Esophagus squamous epithelium (tissue), 5 donors: Measurements from ENCODE around the gene LPP. TPM values are rescaled to one million over a fixed set of nuclear protein-coding genes. Genes with fewer than 3 reads are reported as not detected.
A peak's percentile ranks its signal among the peaks of the same experiment; 100 is the strongest.

Experiments
- DNase-seq: peaks from one replicate; lab custom pipeline; 2025; lab: John Stamatoyannopoulos, UW
- H3K27ac ChIP-seq, 4 donors: fragments of 200-600 bp; sonication (generic); one replicate each; pipeline ENCODE4 v1.5.1; 2016 to 2019; ENCODE audit warnings: mild to moderate bottlenecking in 1 of 4
- H3K27me3 ChIP-seq, 4 donors: fragments of 200-600 bp; sonication (generic); 1 replicate in 3 of 4; 2 replicates in 1 of 4; pipeline versions ENCODE4 v1.5.1 to v1.6.0; 2017 to 2021; ENCODE audit warnings: antibody characterized with exemption in 1 of 4
- H3K36me3 ChIP-seq, 3 donors: fragments of 200-600 bp; sonication (generic); one replicate each; pipeline ENCODE4 v1.5.1; 2016 to 2019
- H3K4me1 ChIP-seq, 3 donors: fragments of 200-600 bp; sonication (generic); one replicate each; pipeline ENCODE4 v1.5.1; 2017 to 2019
- H3K4me3 ChIP-seq, 4 donors: fragments of 200-600 bp; sonication (generic); 1 replicate in 3 of 4; 2 replicates in 1 of 4; pipeline ENCODE4 v1.5.1; 2016 to 2019; ENCODE audit warnings: mild to moderate bottlenecking in 2 of 4, moderate library complexity in 1 of 4
- H3K9me3 ChIP-seq, 3 donors: fragments of 200-600 bp; sonication (generic); one replicate each; pipeline ENCODE4 v1.5.1; 2016 to 2019
- CTCF ChIP-seq, 6 experiments: fragments of 450-650 bp in 4 of 6; fragments of 200-600 bp in 2 of 6; sonication (generic) in 2 of 6; IDR thresholded peaks; one replicate each; pipeline ENCODE4 v1.5.1; 2016 to 2019; ENCODE audit warnings: antibody characterized with exemption in 6 of 6, mild to moderate bottlenecking in 4 of 6, moderate library complexity in 4 of 6
- POLR2A ChIP-seq, 4 donors: fragments of 450-650 bp; IDR thresholded peaks; one replicate each; pipeline ENCODE4 v1.6.1; 2017; ENCODE audit warnings: antibody characterized with exemption in 4 of 4, mild to moderate bottlenecking in 4 of 4, moderate library complexity in 3 of 4
- WGBS, 2 donors: methylation state at CpG; one replicate each; pipeline ENCODE4 v1.1.5; 2018; 5-methylcytosine and 5-hydroxymethylcytosine counted together
- intact Hi-C: fragments of 100-400 bp; cut with DNase I; formaldehyde crosslinking; loops from one replicate; pipeline ENCODE4 v1.15.0; 2022
- total RNA-seq, 4 donors: library from RNA; depleted of rRNA; stranded (reverse); fragments of >200 nt; gene quantifications; one replicate each; pipeline ENCODE4 v1.1.0, GENCODE V29; 2016
- donor health status: DM: yes; HTN: yes; CAD: no.

The LPP gene
- total RNA-seq, 4 donors from 2014 or later: 41.4 to 369 (median 97.3) TPM

GRCh38 chr3:188157407-188157806 lies 3.5 kb downstream of the LPP start:
- Histone ChIP-seq H3K9me3 (no peaks in the 10 kb centered on the region), H3K36me3 (no peaks in the 10 kb centered on the region), H3K4me1 (peaks cover 19 to 76% (median 27%) of the 10 kb centered on the region in 3 donors), H3K27me3 (no peaks in the 10 kb centered on the region), H3K4me3 (peak overlapping the region in 1 of 4 donors; percentile 9), H3K27ac (peak overlapping the region in 3 of 4 donors; percentile 66 to 97 (median 93))
- intact Hi-C loops: loop anchor here (5.0 kb wide), 1 partner anchor 415 kb away; no protein-coding TSS in a partner anchor
- WGBS, 2 donors: 79 to 88% methylated on average over 6 of the region's 6 CpGs
- no peak for TF ChIP-seq CTCF (IDR thresholded peaks at IDR 0.05)
- no peak for TF ChIP-seq POLR2A (IDR thresholded peaks at IDR 0.05)
- DNase-seq: no peak

DNA sequence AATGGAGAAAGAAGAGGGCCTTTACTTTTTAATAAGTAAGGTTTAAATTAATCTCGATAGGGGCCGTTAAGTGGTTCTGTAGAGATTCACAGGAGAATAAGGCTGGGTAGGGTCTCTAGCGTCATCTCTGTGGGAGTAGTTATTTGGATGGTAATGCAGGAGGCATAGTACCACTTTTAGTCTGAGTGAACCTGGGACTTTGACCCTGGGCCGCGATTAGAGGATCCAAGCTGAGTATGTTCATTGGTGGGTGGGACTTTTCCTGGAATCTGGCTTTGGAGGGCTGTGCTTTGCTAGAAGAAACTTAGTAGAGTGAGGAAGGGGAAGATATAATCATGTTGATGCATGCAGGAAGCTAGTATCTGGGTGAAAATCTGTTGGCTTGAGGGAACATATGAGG lies 4.0 kb downstream of the LPP start:
- no peaks in the 10 kb centered on the region for H3K9me3 ChIP-seq
- 59 to 83% methylated on average over 5 of the region's 5 CpGs for WGBS, 2 donors
- peak overlapping the region in 1 of 4 donors; percentile 0 for H3K4me3 ChIP-seq
- peak overlapping the region; percentile 10 to 97 (median 80) for H3K27ac ChIP-seq
- peaks cover 14 to 72% (median 23%) of the 10 kb centered on the region in 3 donors for H3K4me1 ChIP-seq
- intact Hi-C loops: loop anchor here (5.0 kb wide), 1 partner anchor 416 kb away; no protein-coding TSS in a partner anchor
- H3K36me3 ChIP-seq: no peaks in the 10 kb centered on the region
- DNase-seq: no peak
- no peaks in the 10 kb centered on the region for H3K27me3 ChIP-seq
- TF ChIP-seq POLR2A (IDR thresholded peaks at IDR 0.05): no peak
- TF ChIP-seq CTCF (IDR thresholded peaks at IDR 0.05): no peak

DNA sequence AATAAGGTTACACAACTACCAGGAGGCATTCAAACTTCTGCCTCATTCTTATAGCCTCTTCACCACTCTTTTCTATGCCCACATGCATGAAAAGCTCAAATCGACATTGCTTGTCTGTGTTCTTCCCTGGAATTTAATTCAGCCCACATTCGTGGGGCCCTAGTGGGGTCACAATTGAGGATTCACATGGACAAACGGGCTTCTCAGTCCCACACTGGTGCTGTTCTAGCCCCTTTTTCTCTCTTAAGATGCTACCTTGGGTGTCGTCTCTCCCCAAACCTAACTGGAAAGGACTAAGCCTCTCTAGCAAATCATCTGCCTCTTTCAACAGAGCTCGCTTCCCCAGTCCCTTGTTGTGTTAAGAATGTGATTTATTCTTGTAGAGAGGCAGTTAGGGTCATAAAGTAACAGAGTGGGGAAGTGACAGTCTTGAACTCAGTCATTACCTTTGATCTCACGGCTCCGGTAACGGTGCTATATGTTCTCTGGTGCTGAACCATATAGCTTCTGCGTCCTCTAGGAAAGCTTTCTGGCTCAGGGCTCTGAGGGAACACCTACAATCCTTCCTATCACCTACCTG lies 4.9 kb downstream of the LPP start:
- no peak for DNase-seq
- intact Hi-C loops: loop anchor here (5.0 kb wide), 1 partner anchor 417 kb away; no protein-coding TSS in a partner anchor
- H3K4me3 ChIP-seq: no peak overlapping the region
- H3K27ac ChIP-seq: peak overlapping the region in 3 of 4 donors; percentile 30 to 97 (median 93)
- H3K36me3 ChIP-seq: no peaks in the 10 kb centered on the region
- peaks cover 17 to 75% (median 31%) of the 10 kb centered on the region in 3 donors for H3K4me1 ChIP-seq
- H3K9me3 ChIP-seq: no peaks in the 10 kb centered on the region
- no peak for TF ChIP-seq POLR2A (IDR thresholded peaks at IDR 0.05)
- no peak for TF ChIP-seq CTCF (IDR thresholded peaks at IDR 0.05)
- 77 to 84% methylated on average over 9 of the region's 9 CpGs for WGBS, 2 donors
- no peaks in the 10 kb centered on the region for H3K27me3 ChIP-seq

- no peaks in the 10 kb centered on the region for H3K36me3 ChIP-seq
- H3K27me3 ChIP-seq: no peaks in the 10 kb centered on the region
- intact Hi-C loops: no loop called here
- TF ChIP-seq POLR2A (IDR thresholded peaks at IDR 0.05) (no peak), CTCF (IDR thresholded peaks at IDR 0.05) (no peak)
- H3K4me3 ChIP-seq: no peak overlapping the region
- H3K27ac ChIP-seq: peak overlapping the region in 3 of 4 donors; percentile 12 to 23 (median 22)
- peaks cover 11 to 79% (median 46%) of the 10 kb centered on the region in 3 donors for H3K4me1 ChIP-seq
- no peak for DNase-seq
- H3K9me3 ChIP-seq: no peaks in the 10 kb centered on the region
Observed at GRCh38 chr3:188160751-188161150, 6.8 kb downstream of the LPP start.

GRCh38 chr3:188164248-188164687 lies 10.3 kb downstream of the LPP start:
- Histone ChIP-seq H3K27ac (peak overlapping the region; percentile 56 to 85 (median 69)), H3K9me3 (no peaks in the 10 kb centered on the region), H3K27me3 (no peaks in the 10 kb centered on the region), H3K36me3 (no peaks in the 10 kb centered on the region), H3K4me1 (peaks cover 10 to 64% (median 41%) of the 10 kb centered on the region in 3 donors), H3K4me3 (no peak overlapping the region)
- 8 to 25% methylated on average over 2 of the region's 2 CpGs for whole genome bisulfite sequencing, 2 donors
- intact Hi-C loops: no loop called here
- TF ChIP-seq POLR2A (IDR thresholded peaks at IDR 0.05) (no peak), CTCF (IDR thresholded peaks at IDR 0.05) (peak in 1 of 6 experiments; percentile 15)
- DNase-seq: no peak
